ENCODE measurements around the gene USHBP1. TPM values are rescaled to one million over a fixed set of nuclear protein-coding genes. Genes with fewer than 3 reads are reported as not detected.

USHBP1 gene
- total RNA-seq, 1 experiment from 2014 or later: 0.15 TPM

DNA sequence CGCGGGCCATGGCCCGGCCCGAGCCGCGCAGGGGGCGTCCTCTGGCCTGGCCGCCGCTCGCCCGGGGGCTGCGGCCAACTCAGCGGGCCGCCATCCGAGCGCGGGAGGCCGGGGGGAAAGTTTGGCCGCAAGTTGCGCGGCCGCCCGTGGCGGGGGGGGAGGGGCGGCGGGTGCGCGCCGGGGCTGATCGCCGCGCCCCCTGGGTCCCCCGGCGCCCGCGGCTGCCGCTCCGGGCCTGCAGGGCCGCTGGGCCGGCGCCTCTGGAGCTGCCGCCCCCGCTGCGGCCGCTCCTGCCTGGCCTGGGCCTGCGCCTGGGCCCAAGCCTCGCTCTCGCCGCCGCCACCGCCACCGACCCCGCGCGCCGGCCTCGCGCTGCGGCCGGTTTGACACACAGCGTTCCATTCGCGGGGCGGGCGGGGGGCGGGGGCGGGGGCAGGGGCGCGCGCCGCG, 19.0 kb downstream of the USHBP1 start, which contains the start of gene NR2F6:
Gene NR2F6, minus strand, starts transcription at position 385 of the 450 bp plus-strand sequence. CDS start 699 bp downstream, outside the sequence.
- Histone ChIP-seq H3K4me2 (ENCODE audit: low read length) (peak within 1 kb of the TSS; percentile 99), H3K79me2 (ENCODE audit: insufficient read depth, low read length) (peaks cover 42% of the 10 kb centered on the region), H3K27me3 (ENCODE audit: insufficient read depth, low read length) (no peaks in the 10 kb centered on the region), H3K4me1 (ENCODE audit: control insufficient read depth in 1 of 2, insufficient read depth in 2 of 2, low read length in 2 of 2) (peaks cover 50 to 73% of the 10 kb centered on the region in 2 experiments), H4K20me1 (ENCODE audit: insufficient read depth) (no peaks in the 10 kb centered on the region), H3K9me3 (ENCODE audit: control insufficient read depth in 1 of 2, insufficient read depth in 1 of 2, low read depth in 1 of 2, low read length in 2 of 2) (no peaks in the 10 kb centered on the region), H3K27ac (ENCODE audit: low read depth, low read length) (peak within 1 kb of the TSS; percentile 91), H2AFZ (ENCODE audit: low read depth, low read length, poor library complexity, severe bottlenecking) (no peak within 1 kb of the TSS), H3K36me3 (ENCODE audit: control insufficient read depth in 1 of 2, insufficient read depth in 2 of 2, low read length in 2 of 2) (peaks cover 0 to under 1% of the 10 kb centered on the region in 2 experiments; a peak in 1 of 4 replicates), H3K4me3 (replicated peaks in 1 of 2; ENCODE audit: low read depth in 1 of 2, low read length in 2 of 2) (peak within 1 kb of the TSS; percentile 87 to 94), H3K9me2 (ENCODE audit: insufficient read depth) (no peaks in the 10 kb centered on the region), H3K9ac (ENCODE audit: low read length) (peak within 1 kb of the TSS; percentile 86)
- ChIA-PET POLR2A (no interaction called here), CTCF (no interaction called here), RAD21 (ENCODE audit: low non-redundant PET in 1 of 2, low total read pairs in 2 of 2, uncharacterized antibody in 2 of 2, unreplicated experiment in 2 of 2) (no interaction called here)
- DNase-seq (ENCODE audit: low read depth, low spot score): no peak
- TF ChIP-seq ZFX (IDR thresholded peaks at IDR 0.05) (peak; percentile 64), ELF1 (IDR thresholded peaks at IDR 0.05; ENCODE audit: borderline replicate concordance, low read depth) (no peak), SIN3A (IDR thresholded peaks at IDR 0.05; ENCODE audit: low read depth) (no peak), POLR2AphosphoS5 (IDR thresholded peaks at IDR 0.05; ENCODE audit: low read depth, low read length) (peak; percentile 59)
- no TSS peak for BruUV-seq (replicated peaks)
- ATAC-seq: peak; percentile 4
- intact Hi-C loops (cut with micrococcal nuclease): no loop called here

GRCh38 chr19:17244618-17245534, 19.7 kb downstream of the USHBP1 start:
- CTCF ChIA-PET: no interaction called here
- no TSS peak for BruUV-seq (replicated peaks)
- intact Hi-C loops (cut with micrococcal nuclease): loop anchor here (1.0 kb wide), 1 partner anchor 19 kb away; the partner anchor contains the start of gene OCEL1
- no peaks in the 10 kb centered on the region for H4K20me1 ChIP-seq (ENCODE audit: insufficient read depth)
- POLR2A ChIA-PET: interaction anchor here (0.9 to 1.7 kb wide), 2 partner anchors 10 to 64 kb away, joined by 5 to 7 read pairs; partner anchors contain the start of gene DDA1
- H3K4me2 ChIP-seq (ENCODE audit: low read length): peak overlapping the region; percentile 99
- H3K27me3 ChIP-seq (ENCODE audit: insufficient read depth, low read length): no peaks in the 10 kb centered on the region
- peak overlapping the region; percentile 91 for H3K27ac ChIP-seq (ENCODE audit: low read depth, low read length)
- peaks cover 50 to 70% of the 10 kb centered on the region in 2 experiments for H3K4me1 ChIP-seq (ENCODE audit: control insufficient read depth in 1 of 2, insufficient read depth in 2 of 2, low read length in 2 of 2)
- H2AFZ ChIP-seq (ENCODE audit: low read depth, low read length, poor library complexity, severe bottlenecking): no peak overlapping the region
- ATAC-seq (no peak), DNase-seq (ENCODE audit: low read depth, low spot score) (no peak)
- H3K4me3 ChIP-seq (replicated peaks in 1 of 2; ENCODE audit: low read depth in 1 of 2, low read length in 2 of 2): peak overlapping the region; percentile 87 to 94
- no peak for TF ChIP-seq ZNF274 (IDR thresholded peaks at IDR 0.05; ENCODE audit: low read depth, low read length)
- no peak for TF ChIP-seq POLR2AphosphoS5 (IDR thresholded peaks at IDR 0.05; ENCODE audit: low read depth, low read length)
- peaks cover 0 to 3% of the 10 kb centered on the region in 2 experiments; a peak in 1 of 4 replicates for H3K36me3 ChIP-seq (ENCODE audit: control insufficient read depth in 1 of 2, insufficient read depth in 2 of 2, low read length in 2 of 2)
- H3K79me2 ChIP-seq (ENCODE audit: insufficient read depth, low read length): peaks cover 47% of the 10 kb centered on the region
- H3K9ac ChIP-seq (ENCODE audit: low read length): peak overlapping the region; percentile 86
- H3K9me2 ChIP-seq (ENCODE audit: insufficient read depth): no peaks in the 10 kb centered on the region
- no peaks in the 10 kb centered on the region for H3K9me3 ChIP-seq (ENCODE audit: control insufficient read depth in 1 of 2, insufficient read depth in 1 of 2, low read depth in 1 of 2, low read length in 2 of 2)
- RAD21 ChIA-PET (ENCODE audit: low non-redundant PET in 1 of 2, low total read pairs in 2 of 2, uncharacterized antibody in 2 of 2, unreplicated experiment in 2 of 2): interaction anchor here in 1 of 2 experiments (0.5 kb wide), 1 partner anchor 192 kb away, joined by 3 read pairs; no protein-coding TSS in a partner anchor

All from HCT116 (cell line).